ENCODE measurements around the gene LCOR.

Gene LCOR

GRCh38 chr10:96912405-96912804 is 80.3 kb downstream of the LCOR start:
- H3K4me3 ChIP-seq (ENCODE audit: low read depth, low read length): no peak overlapping the region
- TF ChIP-seq CTCF (IDR thresholded peaks at IDR 0.05; ENCODE audit: control insufficient read depth, extremely low read depth, insufficient read depth): no peak
- no peak for DNase-seq (ENCODE audit: low read depth)

GRCh38 chr10:96913906-96914305 is 81.8 kb downstream of the LCOR start:
- no peak for TF ChIP-seq CTCF (IDR thresholded peaks at IDR 0.05; ENCODE audit: control insufficient read depth, extremely low read depth, insufficient read depth)
- H3K4me3 ChIP-seq (ENCODE audit: low read depth, low read length): no peak overlapping the region
- no peak for DNase-seq (ENCODE audit: low read depth)

- no peak overlapping the region for H3K4me3 ChIP-seq (ENCODE audit: low read depth, low read length)
- DNase-seq (ENCODE audit: low read depth): no peak
- TF ChIP-seq CTCF (IDR thresholded peaks at IDR 0.05; ENCODE audit: control insufficient read depth, extremely low read depth, insufficient read depth): no peak
Measured at GRCh38 chr10:96917628-96918027, 85.5 kb downstream of the LCOR start.

DNA sequence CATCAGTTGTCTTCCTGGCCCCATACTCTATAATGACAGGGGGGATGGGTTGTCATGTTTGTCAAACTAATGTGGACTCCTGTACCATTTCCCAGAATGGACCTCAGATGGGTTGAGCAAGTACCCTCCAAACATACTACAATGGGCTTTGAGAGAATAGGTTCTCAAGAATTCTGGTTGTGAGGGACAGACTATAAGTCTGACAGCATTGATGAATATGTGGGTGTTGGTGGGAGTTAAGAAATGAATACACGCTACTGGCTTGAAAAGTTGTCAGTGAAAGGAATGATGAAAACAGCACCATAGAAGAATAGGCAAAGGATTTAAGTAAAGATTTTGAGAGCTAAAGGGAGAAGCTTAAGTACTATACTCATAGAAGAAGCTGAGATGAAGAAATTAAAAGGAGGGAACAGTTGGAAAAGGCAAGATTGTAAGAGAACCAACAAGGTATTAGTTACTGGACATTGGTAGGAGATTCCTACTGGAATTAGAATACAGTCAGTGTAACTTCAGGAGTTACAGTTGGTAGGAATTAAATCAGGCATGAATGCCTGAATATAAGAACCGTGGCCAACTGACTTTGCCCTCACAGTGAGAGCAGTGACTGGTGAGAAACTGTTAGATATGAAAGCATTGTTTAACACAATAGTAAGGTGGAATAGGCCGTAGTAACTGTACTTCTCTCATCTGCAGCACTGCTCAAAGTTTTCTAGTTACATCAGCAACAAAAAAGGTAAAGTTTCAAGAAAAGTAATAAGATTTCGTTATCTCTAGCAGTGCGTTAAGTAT is 86.3 kb downstream of the LCOR start:
- no peak for DNase-seq (ENCODE audit: low read depth)
- H3K4me3 ChIP-seq (ENCODE audit: low read depth, low read length): no peak overlapping the region
- TF ChIP-seq CTCF (IDR thresholded peaks at IDR 0.05; ENCODE audit: control insufficient read depth, extremely low read depth, insufficient read depth): no peak

GRCh38 chr10:96919785-96920430 is 87.8 kb downstream of the LCOR start:
- no peak for TF ChIP-seq CTCF (IDR thresholded peaks at IDR 0.05; ENCODE audit: control insufficient read depth, extremely low read depth, insufficient read depth)
- DNase-seq (ENCODE audit: low read depth): no peak
- no peak overlapping the region for H3K4me3 ChIP-seq (ENCODE audit: low read depth, low read length)

- TF ChIP-seq CTCF (IDR thresholded peaks at IDR 0.05; ENCODE audit: control insufficient read depth, extremely low read depth, insufficient read depth): no peak
- no peak overlapping the region for H3K4me3 ChIP-seq (ENCODE audit: low read depth, low read length)
- no peak for DNase-seq (ENCODE audit: low read depth)
Measured at GRCh38 chr10:96921655-96922054, 89.6 kb downstream of the LCOR start.

Measured in LNCaP clone FGC (cell line).